Measurements from ENCODE around the gene CEP85L. TPM values are rescaled to one million over a fixed set of nuclear protein-coding genes. Genes with fewer than 3 reads are reported as not detected.

Gene CEP85L
- polyA plus RNA-seq, 4 donors: 5.7 to 9.6 (median 8.1) TPM

DNA sequence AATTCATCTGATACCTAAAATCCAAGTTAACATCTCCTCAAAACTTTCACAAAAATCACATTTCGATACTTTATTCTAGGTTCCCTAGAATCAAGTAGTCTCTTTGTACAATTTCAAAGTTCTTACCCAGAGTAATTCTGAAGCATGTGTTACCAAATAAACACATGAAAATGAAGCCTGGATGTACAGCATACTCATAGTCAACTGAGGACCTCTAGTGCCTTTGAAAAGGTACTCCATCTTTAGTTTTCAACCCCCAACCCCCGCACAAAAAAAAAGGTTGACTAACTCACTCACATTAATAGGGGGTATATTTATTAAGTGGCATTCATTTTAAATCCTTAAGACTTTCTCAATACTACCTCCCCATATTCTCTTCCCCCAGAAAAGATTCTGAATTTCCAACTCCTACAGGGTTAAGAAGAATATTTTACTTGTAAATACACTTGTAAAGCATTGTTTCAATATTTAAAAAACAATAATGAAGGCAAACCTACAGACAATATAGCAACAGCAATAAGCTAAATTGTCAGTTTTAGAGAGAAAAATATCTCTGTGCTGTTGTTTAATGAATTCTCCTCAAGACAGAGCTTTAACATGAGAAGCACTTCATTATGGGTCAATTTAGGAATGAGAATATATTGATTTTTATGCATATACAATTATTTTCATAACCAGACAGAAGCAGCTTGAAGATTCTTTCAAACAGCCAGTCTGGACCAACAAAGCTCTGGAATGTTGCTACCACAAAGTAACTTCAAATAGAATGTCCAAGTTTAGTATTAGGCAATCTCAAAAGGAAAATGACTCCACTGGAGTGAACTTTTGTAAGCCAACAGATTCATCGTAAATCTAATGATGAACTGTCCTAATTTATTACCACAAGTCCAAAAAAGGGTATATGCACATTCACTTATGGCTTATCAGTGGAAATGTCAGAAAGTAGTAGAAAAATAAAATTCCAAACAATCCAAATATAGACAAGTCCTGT is 100.0 kb downstream of the CEP85L start:
- peak in 3 of 4 donors; percentile 9 to 22 (median 13) for DNase-seq (ENCODE audit: low read depth in 4 of 4, low spot score in 3 of 4)

DNA sequence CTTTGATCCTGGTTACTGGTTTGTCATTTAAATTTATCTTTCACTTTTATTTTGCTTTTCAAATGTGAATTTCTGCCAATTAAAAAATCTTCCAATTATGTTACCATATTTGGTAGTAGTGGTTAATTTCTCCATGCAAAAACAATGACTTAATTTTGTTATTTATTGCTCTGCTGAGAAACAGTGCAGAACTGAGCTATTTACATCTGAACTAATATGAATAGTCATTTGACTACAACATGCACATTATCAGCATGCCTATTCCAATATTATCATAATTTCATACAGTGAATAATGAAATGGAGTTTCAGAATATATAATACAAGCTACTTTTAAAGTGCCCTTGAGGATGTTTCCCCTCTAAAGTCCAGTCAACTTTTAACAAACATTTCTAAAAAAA is 102.8 kb downstream of the CEP85L start:
- no peak for DNase-seq (ENCODE audit: low read depth in 4 of 4, low spot score in 3 of 4)

DNA sequence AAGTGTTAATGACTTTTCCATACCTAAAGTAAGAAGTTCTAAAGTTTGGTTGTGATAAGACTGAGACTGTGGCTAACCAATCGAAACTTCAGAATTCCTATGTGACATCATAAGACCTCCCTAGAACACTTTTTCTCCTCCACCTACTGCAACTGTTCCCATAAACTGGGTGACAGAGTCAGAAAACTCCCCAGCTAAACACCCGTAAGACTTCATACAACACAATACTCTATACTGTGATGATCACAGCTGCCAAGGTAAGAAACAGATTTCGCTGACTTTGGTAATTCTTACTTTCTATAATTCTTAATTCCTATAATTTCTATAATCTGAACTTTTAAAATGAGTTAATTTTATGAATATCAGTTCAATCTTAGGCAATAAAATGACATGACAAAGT is 103.3 kb downstream of the CEP85L start, which contains the start of gene PLN:
PLN (plus strand) TSS at position 161 of the 400 bp plus-strand sequence. CDS start 10,626 bp downstream, outside the sequence.
- no peak for DNase-seq (ENCODE audit: low read depth in 4 of 4, low spot score in 3 of 4)

DNA sequence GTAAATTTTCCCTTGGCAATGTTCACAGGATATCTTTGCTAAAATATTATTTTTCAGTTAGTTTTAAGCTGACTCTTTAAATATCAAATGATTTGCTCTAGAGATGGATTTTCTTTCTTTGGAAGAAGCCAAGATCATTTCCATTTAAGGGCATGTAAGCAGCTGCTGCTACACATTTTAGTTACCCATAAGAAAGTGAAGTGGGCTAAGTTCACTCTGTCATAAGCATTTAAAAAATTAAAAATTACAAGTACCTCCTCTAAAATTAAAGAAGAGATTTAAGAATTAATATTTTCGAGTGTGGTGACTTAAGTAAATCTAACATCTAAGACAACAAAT is 104.5 kb downstream of the CEP85L start:
- no peak for DNase-seq (ENCODE audit: low read depth in 4 of 4, low spot score in 3 of 4)

DNA sequence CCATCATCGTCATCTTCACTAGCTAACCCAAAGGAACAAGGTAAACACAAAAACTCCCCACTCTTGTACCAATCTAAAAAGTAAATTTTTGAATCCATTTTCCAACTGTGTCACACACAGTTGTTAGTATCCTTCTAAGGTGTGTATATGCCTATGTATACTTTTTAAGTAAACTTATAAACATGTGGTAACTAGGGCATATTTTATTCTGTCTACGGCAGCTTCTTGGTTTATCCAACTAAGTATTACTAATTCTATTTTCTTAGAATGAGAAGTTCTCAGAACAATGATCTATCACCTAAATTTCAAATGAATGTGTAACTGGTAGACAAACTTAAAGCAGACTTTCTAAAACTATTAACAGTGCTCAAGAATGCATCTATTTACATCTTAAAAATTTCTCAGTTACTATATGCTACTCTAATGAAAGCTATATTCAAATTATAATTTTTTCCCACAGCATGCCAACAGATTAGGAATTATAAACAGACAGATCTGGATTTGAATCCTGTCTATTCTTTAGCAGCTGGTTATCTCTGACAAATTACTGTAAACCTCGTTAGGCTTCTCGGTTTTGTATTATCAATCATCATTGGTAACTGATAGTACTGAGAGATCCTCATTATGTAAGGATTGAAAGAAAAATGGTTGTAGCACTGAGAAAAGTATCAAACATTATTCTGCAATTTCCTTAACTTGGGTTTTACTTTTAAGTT is 105.1 kb downstream of the CEP85L start:
- no peak for DNase-seq (ENCODE audit: low read depth in 4 of 4, low spot score in 3 of 4)

DNA sequence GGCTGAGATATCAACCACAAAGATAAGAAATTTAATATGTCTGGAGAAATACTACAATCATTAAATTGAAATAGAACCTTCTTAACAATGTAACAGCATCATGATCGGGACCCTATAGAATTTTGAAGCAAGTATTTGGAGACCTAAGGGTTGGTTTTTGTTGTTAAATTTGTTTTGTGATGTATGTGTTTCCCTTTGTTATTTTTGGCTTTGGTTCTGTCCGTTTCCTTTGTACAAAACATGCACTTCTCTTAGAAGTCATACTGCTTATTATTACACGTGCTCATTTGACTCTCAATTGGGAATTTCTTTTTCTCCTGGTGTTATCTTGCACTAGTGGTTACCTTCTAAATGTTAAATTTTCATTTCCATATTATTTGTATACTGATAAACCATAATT is 107.3 kb downstream of the CEP85L start:
- DNase-seq (ENCODE audit: low read depth in 4 of 4, low spot score in 3 of 4): no peak

DNA sequence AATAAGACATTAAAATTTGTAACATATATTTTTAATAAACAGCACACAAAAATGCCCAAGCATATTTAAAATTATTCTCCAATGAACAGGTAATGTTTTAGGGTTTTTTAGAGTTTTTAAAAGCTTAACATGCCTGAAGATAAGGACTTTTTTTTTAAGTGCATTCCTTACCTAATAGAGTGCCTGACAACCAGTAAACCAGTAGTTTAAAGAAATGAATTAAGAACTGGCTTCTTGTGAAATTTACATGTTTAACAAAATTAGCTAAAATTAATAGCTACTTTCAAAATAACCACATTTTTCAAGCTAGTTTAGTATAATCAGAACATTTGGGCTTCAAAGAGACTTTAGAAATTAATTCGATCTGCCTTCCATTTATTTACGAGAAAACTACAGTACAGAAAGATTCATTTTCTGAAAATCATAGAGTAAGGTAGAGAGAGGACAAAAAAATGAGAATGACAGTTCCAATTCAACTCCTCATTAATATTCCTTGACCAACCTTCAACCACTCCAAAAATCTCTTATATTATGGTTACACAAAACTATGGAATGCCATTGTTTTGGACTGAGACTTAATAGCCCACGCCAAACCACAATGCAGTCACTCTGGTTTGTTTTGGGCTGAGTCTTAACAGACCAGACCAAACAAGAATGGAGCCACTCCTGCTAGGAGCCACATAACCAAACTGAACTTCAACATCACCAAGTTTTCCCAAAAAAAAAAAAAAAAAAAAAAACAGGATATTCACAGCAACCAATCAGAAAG is 109.0 kb downstream of the CEP85L start:
- no peak for DNase-seq (ENCODE audit: low read depth in 4 of 4, low spot score in 3 of 4)

DNA sequence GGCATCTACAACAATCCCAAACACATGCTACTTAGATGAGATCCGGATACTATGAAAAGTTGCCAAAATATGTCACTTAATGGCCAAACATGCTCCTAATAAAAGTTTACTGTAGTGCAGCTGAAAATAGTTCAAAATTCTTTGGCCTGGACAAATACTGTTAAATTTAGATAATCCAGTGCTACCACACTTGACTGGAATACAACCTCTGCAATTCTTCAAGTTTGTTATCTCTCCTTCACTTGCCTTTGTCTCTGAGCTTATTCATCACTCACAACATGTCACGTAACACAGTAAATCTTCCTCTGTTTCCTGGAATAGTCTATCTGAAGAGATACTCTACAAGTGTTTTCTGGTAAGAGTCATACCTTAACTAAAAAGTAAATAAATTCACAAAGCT is 113.8 kb downstream of the CEP85L start:
- no peak for DNase-seq (ENCODE audit: low read depth in 4 of 4, low spot score in 3 of 4)

DNA sequence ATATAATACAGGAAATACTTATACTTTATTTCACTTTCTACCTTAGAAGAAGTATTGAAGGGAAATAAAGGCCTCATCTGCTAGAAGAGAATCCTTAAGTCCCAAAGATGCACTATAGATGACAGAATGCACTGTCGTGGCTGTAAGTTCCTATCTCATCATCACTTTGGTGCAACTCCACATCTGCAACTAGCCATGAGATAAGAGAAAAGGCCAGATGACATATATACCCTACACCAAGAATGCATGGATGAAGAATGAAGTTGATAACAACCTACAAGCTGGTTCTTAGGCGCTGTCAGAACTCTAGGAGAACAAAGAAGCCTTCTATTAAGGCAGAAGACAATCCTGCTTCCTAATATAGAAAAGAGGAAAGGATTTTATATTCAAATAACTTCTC is 114.9 kb downstream of the CEP85L start:
- no peak for DNase-seq (ENCODE audit: low read depth in 4 of 4, low spot score in 3 of 4)

DNA sequence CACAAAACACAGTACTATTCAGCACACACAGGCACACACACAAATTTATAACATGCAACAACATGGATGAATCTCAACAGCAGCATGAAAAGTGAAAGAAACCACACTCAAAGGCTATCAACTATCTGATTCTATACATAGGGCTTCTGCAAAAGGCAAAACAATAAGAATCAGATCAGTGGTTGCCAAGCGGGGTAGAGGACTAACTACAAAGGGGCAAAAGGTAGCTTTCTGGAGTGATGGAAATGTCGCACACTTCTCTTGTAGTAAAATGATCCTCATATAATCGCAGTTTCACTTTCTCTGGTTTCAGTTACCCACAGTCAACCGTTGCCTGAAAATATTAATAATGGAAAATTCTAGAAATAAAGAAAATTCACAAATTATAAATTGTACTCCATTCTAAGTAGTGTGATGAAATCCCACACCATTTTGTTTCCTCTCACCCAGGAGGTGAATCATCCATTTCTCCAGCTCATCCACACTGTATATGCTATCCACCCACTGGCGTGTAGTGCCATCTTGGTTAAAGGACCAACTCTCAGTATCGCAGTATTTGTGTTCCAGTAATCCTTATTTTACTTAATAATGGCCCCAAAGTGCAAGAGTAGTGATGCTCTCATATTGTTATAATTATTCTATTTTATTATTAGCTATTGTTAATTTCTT is 116.1 kb downstream of the CEP85L start:
- no peak for DNase-seq (ENCODE audit: low read depth in 4 of 4, low spot score in 3 of 4)

DNA sequence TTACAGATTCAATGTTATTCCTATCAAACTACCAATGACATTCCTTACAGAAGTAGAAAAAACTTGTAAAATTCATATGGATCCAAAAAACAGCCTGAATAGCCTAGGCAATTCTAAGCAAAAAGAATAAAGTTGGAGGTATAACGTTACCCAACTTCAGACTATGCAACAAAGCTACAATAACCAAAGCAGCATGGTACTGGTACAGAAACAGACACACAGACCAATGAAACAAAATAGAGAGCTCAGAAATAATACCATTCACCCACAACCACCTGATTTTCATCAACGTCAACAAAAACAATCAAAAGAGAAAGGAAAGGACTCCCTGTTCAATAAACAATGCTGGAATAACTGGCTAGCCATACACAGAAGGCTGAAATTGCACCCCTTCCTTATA is 120.4 kb downstream of the CEP85L start:
- DNase-seq (ENCODE audit: low read depth in 4 of 4, low spot score in 3 of 4): no peak

DNA sequence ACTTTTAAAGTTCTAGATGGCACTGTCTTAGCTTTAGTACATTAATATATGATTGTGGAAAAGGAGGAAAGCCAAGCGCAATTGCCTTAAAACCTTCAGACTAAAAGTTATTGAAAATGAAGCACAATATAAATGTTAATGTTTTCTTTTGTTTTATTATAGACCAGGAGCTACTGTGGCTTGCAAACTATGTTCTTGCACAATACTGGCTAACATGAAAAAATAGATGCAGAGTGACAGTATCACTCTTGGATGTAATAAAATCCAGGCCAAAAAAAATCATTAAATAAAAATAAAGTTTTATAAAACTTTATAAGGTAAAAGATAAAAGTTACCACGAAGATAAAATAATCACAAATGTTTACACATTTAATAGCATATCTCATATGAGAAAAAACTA is 121.6 kb downstream of the CEP85L start:
- no peak for DNase-seq (ENCODE audit: low read depth in 4 of 4, low spot score in 3 of 4)

DNA sequence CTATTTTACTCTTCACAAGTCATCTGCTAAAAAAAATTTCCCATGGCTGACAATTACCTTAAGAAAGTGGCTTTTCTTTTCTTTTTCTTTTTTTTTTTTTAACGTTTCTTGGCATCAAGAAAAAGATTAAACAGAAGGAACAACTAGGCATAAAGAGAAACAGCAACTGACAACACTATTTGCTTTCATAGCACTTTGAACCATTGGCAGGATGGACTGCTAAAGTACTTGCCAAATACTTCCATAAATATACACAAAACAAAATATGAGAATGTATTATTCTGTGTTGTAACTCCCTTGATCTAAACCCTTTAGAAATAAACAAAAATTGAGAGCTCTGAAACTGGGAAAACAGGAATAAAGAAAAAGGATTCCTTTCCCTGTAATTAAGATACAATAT is 123.3 kb downstream of the CEP85L start:
- no peak for DNase-seq (ENCODE audit: low read depth in 4 of 4, low spot score in 3 of 4)

DNA sequence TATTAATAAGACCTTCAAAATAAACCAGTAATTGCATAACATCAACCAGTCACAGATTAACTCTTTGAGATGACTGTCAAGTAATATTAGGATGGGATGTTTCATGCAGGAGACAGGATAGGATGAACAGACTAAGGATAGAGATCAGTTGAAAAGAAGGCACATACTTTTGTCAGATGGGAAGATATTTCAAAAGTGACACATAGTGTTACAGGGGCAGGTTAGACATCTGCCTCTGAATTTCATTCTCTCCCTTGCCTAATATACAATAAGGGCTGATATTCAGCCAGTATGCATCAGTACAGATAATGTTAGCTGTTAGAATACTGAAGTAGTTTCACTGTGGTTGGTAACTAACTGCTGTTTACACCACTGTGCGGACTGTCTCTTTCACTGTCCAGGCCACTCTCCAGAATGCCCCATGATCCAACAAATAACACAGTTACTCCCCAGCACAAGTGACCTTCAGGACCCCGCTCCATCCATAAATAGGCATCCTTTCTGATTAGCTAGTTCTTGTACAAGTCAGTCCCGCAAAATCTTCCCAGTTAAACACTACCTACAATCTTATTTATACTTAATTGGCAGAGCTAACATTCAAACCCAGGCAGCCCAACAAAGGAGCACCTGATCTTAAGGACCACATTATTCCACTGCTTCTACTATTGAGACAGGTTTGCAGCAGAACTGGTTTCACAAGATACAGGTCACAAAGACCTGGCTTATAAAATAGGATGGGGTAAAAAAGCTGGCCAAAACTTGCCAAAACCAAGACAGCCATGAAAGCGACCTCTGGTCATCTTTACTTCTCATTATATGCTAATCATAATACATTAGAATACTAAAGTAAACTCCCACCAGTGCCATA is 125.2 kb downstream of the CEP85L start:
- DNase-seq (ENCODE audit: low read depth in 4 of 4, low spot score in 3 of 4): no peak

DNA sequence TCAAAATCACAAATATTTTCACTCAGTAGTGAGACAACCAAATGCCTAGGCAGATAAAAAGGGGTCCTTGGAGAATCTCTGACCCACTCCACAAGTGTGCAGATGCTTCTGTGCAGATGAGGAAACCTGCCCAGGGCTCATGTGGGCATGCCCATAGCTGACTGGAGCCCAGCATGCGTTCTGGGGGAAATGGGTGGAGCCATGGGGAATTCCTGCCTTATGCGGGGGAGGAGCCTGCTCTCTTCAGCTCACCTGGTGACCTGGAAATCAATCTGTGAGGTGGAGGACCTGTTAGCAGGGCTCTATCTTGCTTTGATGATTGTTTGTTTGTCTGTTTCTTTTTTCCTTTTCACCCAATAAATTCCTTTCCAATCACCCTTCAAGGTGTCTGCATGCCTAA is 126.7 kb downstream of the CEP85L start:
- no peak for DNase-seq (ENCODE audit: low read depth in 4 of 4, low spot score in 3 of 4)

DNA sequence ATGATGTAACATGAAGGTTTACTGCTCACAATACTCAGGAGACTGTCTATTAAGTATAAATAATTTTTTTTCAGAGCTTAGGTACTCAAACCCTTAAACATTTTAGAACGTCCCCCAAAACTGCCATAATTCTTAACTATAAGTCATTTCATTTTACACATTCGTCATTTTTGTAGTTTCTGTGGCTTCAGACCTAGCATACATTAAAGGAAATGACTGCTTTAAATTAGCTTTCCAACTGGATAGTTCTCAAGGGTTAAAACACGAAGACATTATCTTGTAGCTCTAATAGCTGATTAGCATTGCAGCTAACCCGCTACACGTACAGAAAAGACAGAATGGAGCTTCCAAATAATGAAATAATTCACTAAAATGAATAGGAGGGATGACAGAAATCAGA is 128.2 kb downstream of the CEP85L start:
- DNase-seq (ENCODE audit: low read depth in 4 of 4, low spot score in 3 of 4): no peak

DNA sequence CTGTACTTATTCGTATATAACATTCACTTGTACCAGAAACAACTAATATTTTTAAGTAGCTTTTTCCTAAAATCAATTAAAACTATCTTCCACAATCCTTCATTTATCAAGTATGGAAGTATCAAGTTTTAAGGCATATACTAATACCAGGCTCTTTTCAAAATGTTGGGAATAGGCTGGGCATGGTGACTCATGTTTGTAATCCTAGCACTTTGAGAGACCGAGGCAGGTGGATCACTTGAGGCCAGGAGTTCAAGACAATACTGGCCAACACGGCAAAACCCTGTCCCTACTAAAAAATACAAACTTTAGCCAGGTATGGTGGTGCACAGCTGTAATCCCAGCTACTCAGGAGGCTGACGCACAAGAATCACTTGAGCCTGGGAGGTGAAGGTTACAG is 129.0 kb downstream of the CEP85L start:
- DNase-seq (ENCODE audit: low read depth in 4 of 4, low spot score in 3 of 4): no peak

DNA sequence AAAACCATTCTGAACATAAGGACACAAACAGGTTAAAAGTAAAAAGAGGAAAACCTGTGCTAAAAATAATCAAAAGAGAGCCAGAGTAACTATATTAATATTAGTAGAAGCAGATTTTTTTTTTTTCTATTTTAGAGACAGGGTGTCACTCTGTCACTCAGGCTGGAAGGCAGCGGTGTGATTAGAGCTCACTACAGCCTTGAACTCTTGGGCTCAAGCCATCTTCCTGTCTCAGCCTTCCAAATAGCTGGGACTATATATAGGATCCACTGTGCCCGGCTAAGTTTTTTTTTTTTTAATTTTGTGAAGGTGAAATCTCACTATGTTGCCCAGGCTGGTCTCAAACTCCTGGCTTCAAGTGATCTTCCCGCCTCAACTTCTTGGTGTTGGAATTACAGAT is 136.7 kb downstream of the CEP85L start:
- no peak for DNase-seq (ENCODE audit: low read depth in 4 of 4, low spot score in 3 of 4)

DNA sequence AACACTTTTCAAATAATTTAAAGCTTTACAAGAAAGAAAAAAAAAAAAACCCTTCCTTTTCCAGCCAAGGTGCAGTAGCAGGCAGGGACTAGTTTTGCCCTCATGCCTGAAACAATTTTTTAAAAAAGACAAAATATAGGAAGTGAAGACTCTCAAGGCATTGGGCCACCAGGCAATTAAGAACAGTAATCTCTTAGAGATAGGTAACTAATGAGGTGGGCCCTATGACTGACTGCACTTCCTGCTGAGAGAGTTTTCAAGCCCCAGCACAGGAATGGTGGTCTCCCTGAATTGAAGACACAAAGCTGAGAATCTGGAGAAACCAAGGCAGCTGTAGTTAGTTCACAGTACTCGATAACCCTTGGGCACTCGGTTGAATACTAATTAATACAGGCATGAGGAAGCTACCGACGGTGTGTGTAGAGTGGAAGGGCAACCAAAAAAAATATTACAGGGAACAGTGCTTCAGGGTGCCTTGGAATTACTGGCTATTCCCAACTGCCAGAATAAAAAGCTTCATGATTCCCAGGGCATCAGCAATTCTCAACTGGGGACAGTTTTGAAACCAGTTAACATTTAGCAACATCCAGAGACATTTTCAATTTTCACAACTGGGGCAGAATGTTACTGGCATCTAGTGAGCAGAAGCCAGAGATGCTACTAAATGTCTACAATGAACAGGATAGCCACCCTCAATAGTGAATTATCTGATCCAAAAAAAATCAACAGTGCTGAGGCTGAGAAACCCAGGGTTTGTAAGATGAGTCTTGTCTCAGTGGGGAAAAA is 139.3 kb downstream of the CEP85L start:
- no peak for DNase-seq (ENCODE audit: low read depth in 4 of 4, low spot score in 3 of 4)
